Liver (tissue), 3 donors: Measurements from ENCODE around the gene GABBR2.

ENCODE experiments used
- ATF3 ChIP-seq: IDR thresholded peaks from 2 replicates; pipeline ENCODE4 v1.6.1; 2016; ENCODE audit warnings: antibody characterized with exemption
- CTCF ChIP-seq: fragments of 150-350 bp; IDR thresholded peaks from 2 replicates; pipeline ENCODE4 v1.5.1; 2017; ENCODE audit warnings: improper control_type of control experiment, low read depth, low read length; ENCODE audit not compliant: missing input control
- FOXA1 ChIP-seq: IDR thresholded peaks from 2 replicates; pipeline ENCODE4 v1.6.1; 2016; ENCODE audit warnings: antibody characterized with exemption
- GABPA ChIP-seq, 2 donors: IDR thresholded peaks in 1 of 2; conservative IDR thresholded peaks in 1 of 2; 2 replicates each; pipeline ENCODE4 v1.6.1; 2016; ENCODE audit warnings: antibody characterized with exemption in 2 of 2, mild to moderate bottlenecking in 1 of 2, moderate library complexity in 1 of 2
- JUND ChIP-seq, 2 donors: IDR thresholded peaks; 2 replicates each; pipeline ENCODE4 v1.6.1; 2016; ENCODE audit warnings: antibody characterized with exemption in 2 of 2
- MAX ChIP-seq: IDR thresholded peaks from 2 replicates; pipeline ENCODE4 v1.6.1; 2016; ENCODE audit warnings: antibody characterized with exemption
- RAD21 ChIP-seq, 2 donors: IDR thresholded peaks; 2 replicates each; pipeline ENCODE4 v1.6.1; 2016; ENCODE audit warnings: antibody characterized with exemption in 2 of 2, mild to moderate bottlenecking in 2 of 2
- REST ChIP-seq: IDR thresholded peaks from 2 replicates; pipeline ENCODE4 v1.6.1; 2016; ENCODE audit warnings: antibody characterized with exemption, mild to moderate bottlenecking
- RXRA ChIP-seq, 2 donors: IDR thresholded peaks; 2 replicates each; pipeline ENCODE4 v1.6.1; 2017 to 2018; ENCODE audit warnings: antibody characterized with exemption in 2 of 2, mild to moderate bottlenecking in 1 of 2
- SP1 ChIP-seq: IDR thresholded peaks from 2 replicates; pipeline ENCODE4 v1.6.1; 2018; ENCODE audit warnings: antibody characterized with exemption, mild to moderate bottlenecking
- TAF1 ChIP-seq: conservative IDR thresholded peaks from 2 replicates; pipeline ENCODE4 v1.6.1; 2016; ENCODE audit warnings: antibody characterized with exemption, mild to moderate bottlenecking
- YY1 ChIP-seq: IDR thresholded peaks from 2 replicates; pipeline ENCODE4 v1.6.1; 2016; ENCODE audit warnings: antibody characterized with exemption, mild to moderate bottlenecking
- ZBTB33 ChIP-seq: IDR thresholded peaks from 2 replicates; pipeline ENCODE4 v1.6.1; 2016; ENCODE audit warnings: antibody characterized with exemption
- donor health status: healthy.
- donor health status: healthy.

DNA sequence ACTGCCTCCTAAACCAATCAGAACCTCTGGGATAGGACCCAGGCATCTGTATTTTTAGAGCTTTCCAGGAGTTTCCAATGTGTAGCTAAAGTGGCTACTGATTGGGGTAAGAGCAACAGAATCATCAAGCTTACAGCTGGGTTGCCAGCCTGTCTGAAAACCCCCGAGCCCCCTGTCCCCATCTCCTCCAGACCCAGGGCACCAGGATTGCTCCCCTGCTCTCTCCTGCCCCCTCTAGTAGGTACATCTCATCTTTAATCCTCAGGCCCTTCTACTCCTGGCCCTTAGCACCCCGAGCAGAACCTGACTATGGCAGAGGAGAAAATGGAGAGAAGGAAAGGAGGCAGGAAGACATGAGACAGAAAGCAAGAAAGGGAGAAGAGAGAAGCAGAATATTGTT is 204.9 kb downstream of the GABBR2 start:
- TF ChIP-seq CTCF: no peak
- no peak for TF ChIP-seq YY1
- no peak for TF ChIP-seq JUND (IDR thresholded peaks at IDR 0.05)
- TF ChIP-seq ATF3: no peak
- TF ChIP-seq RAD21 (IDR thresholded peaks at IDR 0.05): no peak
- TF ChIP-seq REST: no peak
- TF ChIP-seq TAF1: no peak
- TF ChIP-seq ZBTB33: no peak
- TF ChIP-seq GABPA (IDR thresholded peaks at IDR 0.05 in 1 of 2, conservative IDR thresholded peaks at IDR 0.05 in 1 of 2): no peak
- no peak for TF ChIP-seq MAX
- no peak for TF ChIP-seq FOXA1
- TF ChIP-seq SP1: no peak
- no peak for TF ChIP-seq RXRA (IDR thresholded peaks at IDR 0.05)
